Vagina (tissue), 2 donors: Measurements from ENCODE around the gene NR3C2. TPM values are rescaled to one million over a fixed set of nuclear protein-coding genes. Genes with fewer than 3 reads are reported as not detected.

Experiments
- DNase-seq, 2 donors: peaks; one replicate each; pipeline ENCODE4 v3.0.0-alpha.2; 2017; ENCODE audit errors: extremely low spot score in 2 of 2
- H3K27ac ChIP-seq: fragments of 200-600 bp; sonication (generic); one replicate; pipeline ENCODE4 v1.5.1; 2019
- H3K27me3 ChIP-seq: fragments of 200-600 bp; sonication (generic); one replicate; pipeline ENCODE4 v1.5.1; 2019
- H3K36me3 ChIP-seq, 2 donors: fragments of 200-600 bp; sonication (generic); one replicate each; pipeline ENCODE4 v1.5.1; 2017 to 2019
- H3K4me1 ChIP-seq: fragments of 200-600 bp; sonication (generic); one replicate; pipeline ENCODE4 v1.5.1; 2019
- H3K4me3 ChIP-seq, 2 donors: fragments of 200-600 bp; sonication (generic); 1 replicate in 1 of 2; 2 replicates in 1 of 2; pipeline ENCODE4 v1.5.1; 2016 to 2019
- H3K9me3 ChIP-seq: fragments of 200-600 bp; sonication (generic); one replicate; pipeline ENCODE4 v1.5.1; 2019
- POLR2A ChIP-seq, 2 donors: fragments of 450-650 bp; IDR thresholded peaks; one replicate each; pipeline ENCODE4 v1.6.1; 2017; ENCODE audit warnings: antibody characterized with exemption in 2 of 2, mild to moderate bottlenecking in 2 of 2, moderate library complexity in 2 of 2
- POLR2AphosphoS5 ChIP-seq, 2 donors: sonication (generic); formaldehyde crosslinking; IDR thresholded peaks; one replicate each; pipeline ENCODE4 v1.9.0; 2017; ENCODE audit warnings: antibody characterized with exemption in 2 of 2, mild to moderate bottlenecking in 2 of 2, low read depth in 1 of 2; ENCODE audit not compliant: insufficient read depth in 1 of 2
- intact Hi-C: fragments of 100-400 bp; cut with DNase I; formaldehyde crosslinking; loops from one replicate; pipeline ENCODE4 v1.15.1; 2023
- total RNA-seq: library from RNA; depleted of rRNA; stranded (reverse); fragments of >200 nt; gene quantifications from one replicate; pipeline ENCODE4 v1.2.3, GENCODE V29; 2016
- TF ChIP-seq, protein P1 (sequence below), 3 experiments: fragments of 450-650 bp in 2 of 3; fragments of 200-600 bp in 1 of 3; sonication (generic) in 1 of 3; IDR thresholded peaks; one replicate each; pipeline ENCODE4 v1.5.1; 2017 to 2019; ENCODE audit warnings: antibody characterized with exemption in 3 of 3, mild to moderate bottlenecking in 2 of 3, moderate library complexity in 2 of 3

NR3C2 gene
- total RNA-seq, 1 donor from 2014 or later: 9.6 TPM

DNA sequence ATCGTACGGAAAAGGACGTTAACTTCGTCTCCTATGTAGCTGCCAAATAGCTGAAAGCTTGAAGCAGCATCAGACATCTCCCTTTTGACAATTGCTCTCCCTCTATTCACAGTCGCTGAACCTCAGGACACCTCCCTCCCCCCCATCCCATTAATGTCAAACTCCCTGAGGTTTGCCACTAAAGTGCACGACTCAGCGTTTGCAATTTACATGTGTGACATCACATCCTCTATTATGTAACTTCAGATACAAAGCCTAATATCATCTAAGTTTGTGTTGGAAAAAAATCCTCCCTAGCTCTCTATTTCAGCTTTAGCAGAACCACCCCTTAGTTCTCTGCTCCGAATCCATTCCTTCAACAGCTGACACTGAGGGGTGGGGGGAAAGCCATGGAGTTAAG lies 5.5 kb upstream of the NR3C2 start:
- H3K27me3 ChIP-seq: no peaks in the 10 kb centered on the region
- TF ChIP-seq POLR2AphosphoS5 (IDR thresholded peaks at IDR 0.05; ENCODE audit: insufficient read depth in 1 of 2, low read depth in 1 of 2) (peak in 1 of 2 donors; percentile 7), POLR2A (IDR thresholded peaks at IDR 0.05) (no peak)
- no peaks in the 10 kb centered on the region for H3K9me3 ChIP-seq
- H3K27ac ChIP-seq: peak overlapping the region; percentile 17
- peak overlapping the region in 1 of 2 donors; percentile 17 for H3K4me3 ChIP-seq
- H3K36me3 ChIP-seq: no peaks in the 10 kb centered on the region
- intact Hi-C loops: no loop called here
- no peak for DNase-seq
- peaks cover 29% of the 10 kb centered on the region for H3K4me1 ChIP-seq

DNA sequence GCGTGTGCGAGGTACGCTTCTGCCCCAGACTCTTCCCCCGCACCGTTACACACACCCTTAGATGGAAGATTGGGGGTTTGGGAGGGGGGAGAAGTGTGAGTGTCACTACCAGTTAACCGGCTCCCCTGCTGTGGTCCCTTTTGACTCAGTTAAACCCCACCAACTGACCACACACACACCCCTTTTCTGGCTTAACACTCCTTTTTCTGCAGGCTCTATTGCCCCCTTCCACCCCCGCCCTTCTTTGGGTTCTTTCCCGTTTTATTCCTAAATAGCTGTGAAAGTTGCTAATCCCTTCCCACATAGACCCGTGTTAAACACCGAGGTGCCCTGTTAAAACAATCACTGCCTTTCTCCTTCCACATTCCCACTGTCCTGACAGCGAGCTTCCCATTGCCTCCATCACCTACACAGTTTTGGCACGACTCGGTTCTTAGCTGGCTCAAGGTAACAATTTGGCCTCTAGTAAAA lies 3.7 kb upstream of the NR3C2 start:
- no peak for TF ChIP-seq POLR2AphosphoS5 (IDR thresholded peaks at IDR 0.05; ENCODE audit: insufficient read depth in 1 of 2, low read depth in 1 of 2)
- TF ChIP-seq, protein P1, sequence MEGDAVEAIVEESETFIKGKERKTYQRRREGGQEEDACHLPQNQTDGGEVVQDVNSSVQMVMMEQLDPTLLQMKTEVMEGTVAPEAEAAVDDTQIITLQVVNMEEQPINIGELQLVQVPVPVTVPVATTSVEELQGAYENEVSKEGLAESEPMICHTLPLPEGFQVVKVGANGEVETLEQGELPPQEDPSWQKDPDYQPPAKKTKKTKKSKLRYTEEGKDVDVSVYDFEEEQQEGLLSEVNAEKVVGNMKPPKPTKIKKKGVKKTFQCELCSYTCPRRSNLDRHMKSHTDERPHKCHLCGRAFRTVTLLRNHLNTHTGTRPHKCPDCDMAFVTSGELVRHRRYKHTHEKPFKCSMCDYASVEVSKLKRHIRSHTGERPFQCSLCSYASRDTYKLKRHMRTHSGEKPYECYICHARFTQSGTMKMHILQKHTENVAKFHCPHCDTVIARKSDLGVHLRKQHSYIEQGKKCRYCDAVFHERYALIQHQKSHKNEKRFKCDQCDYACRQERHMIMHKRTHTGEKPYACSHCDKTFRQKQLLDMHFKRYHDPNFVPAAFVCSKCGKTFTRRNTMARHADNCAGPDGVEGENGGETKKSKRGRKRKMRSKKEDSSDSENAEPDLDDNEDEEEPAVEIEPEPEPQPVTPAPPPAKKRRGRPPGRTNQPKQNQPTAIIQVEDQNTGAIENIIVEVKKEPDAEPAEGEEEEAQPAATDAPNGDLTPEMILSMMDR (IDR thresholded peaks at IDR 0.05): no peak
- TF ChIP-seq POLR2A (IDR thresholded peaks at IDR 0.05): no peak
- Histone ChIP-seq H3K4me3 (peak overlapping the region; percentile 87 to 92), H3K27me3 (no peaks in the 10 kb centered on the region), H3K27ac (peak overlapping the region; percentile 94), H3K36me3 (no peaks in the 10 kb centered on the region), H3K9me3 (no peaks in the 10 kb centered on the region), H3K4me1 (peaks cover 35% of the 10 kb centered on the region)
- intact Hi-C loops: no loop called here
- peak in 1 of 2 donors; percentile 88 for DNase-seq

DNA sequence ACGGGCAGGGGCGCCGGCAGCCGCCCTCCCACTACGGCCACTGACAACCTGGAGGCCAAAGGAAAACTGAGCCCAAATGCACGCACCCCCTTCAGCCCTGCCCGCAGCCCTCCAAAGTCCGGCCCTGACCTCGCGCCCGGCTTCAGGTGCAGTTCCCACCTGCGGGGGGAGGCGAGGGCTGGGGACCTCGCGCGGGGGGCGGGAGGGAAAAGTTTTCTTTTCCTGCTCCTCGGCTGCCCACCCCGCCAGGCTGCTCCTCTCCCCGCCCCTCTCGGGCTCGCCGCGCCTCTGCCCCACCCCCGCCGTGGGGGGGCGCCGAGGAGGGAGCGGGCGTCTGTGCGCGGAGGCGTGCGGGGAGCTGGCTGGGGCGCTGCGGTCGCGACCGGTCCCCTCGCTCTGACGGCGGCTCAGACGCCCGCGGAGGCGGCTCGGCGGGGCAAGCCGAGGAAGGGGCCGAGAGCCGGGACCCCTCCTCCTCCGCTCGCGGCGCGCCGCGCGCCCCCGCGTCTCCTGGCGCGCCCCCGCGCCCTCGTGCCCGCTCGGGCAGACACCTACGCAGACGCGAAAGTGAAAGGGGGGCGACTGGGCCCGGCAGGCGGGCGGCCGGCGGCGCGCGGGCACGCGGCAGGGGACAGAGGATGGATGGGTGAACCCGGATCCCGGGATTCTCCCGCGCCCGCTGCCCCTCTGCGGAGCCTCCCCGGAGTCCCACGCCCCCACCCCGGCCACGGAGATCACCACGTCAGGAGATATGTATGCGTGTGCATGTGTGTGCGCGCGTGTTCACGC lies 3.1 kb upstream of the NR3C2 start:
- Histone ChIP-seq H3K36me3 (no peaks in the 10 kb centered on the region), H3K9me3 (no peaks in the 10 kb centered on the region), H3K27me3 (no peaks in the 10 kb centered on the region), H3K4me3 (peak overlapping the region; percentile 87 to 92), H3K27ac (peak overlapping the region; percentile 94), H3K4me1 (peaks cover 40% of the 10 kb centered on the region)
- TF ChIP-seq, protein P1 (IDR thresholded peaks at IDR 0.05): no peak
- TF ChIP-seq POLR2AphosphoS5 (IDR thresholded peaks at IDR 0.05; ENCODE audit: insufficient read depth in 1 of 2, low read depth in 1 of 2) (peak in 1 of 2 donors; percentile 28), POLR2A (IDR thresholded peaks at IDR 0.05) (peak in 1 of 2 donors; percentile 23)
- intact Hi-C loops: no loop called here
- DNase-seq: no peak

DNA sequence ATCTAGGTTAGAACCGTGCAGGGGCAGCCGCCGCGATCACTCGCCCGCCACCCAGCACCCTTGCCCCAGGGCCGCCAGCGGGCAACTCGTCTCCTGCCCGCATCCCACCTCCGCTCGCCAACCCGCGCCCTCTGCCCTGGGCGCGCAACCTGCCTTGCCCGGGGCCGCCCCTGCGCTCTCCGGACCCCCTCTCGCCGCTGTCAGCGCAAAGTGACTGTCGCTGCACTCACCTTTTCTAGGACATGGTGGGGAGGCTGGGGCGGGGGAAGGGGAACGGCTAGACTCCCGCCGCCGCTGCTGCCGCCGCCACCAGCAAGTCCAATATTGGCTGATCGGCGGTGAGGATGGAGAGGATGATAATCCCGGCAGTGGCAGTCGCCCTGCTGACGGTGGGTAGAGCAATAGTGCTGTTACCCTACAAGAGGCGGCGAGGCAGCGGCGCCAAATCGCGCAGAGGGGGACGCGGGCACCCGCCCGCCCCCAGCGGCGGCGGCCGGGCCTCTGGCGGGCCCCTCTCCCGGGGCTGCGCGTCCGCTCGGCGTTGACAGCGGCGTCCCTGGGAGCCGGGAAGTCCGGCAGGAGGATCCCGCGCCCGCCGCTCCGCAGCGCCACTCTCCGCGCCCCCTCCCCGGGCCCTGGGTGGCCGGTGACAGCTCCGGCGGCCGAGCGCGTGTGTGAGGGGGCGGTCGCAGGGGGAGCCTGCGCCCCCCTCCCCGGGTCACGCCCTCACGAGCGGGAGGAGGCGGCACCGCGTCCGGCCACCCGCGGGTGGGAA lies 2.3 kb upstream of the NR3C2 start:
- intact Hi-C loops: no loop called here
- Histone ChIP-seq H3K4me1 (peaks cover 47% of the 10 kb centered on the region), H3K4me3 (peak overlapping the region; percentile 87 to 92), H3K9me3 (no peaks in the 10 kb centered on the region), H3K36me3 (no peaks in the 10 kb centered on the region), H3K27me3 (no peaks in the 10 kb centered on the region), H3K27ac (peak overlapping the region; percentile 94)
- DNase-seq: no peak
- TF ChIP-seq POLR2AphosphoS5 (IDR thresholded peaks at IDR 0.05; ENCODE audit: insufficient read depth in 1 of 2, low read depth in 1 of 2) (no peak), POLR2A (IDR thresholded peaks at IDR 0.05) (no peak)
- TF ChIP-seq, protein P1 (IDR thresholded peaks at IDR 0.05): no peak

DNA sequence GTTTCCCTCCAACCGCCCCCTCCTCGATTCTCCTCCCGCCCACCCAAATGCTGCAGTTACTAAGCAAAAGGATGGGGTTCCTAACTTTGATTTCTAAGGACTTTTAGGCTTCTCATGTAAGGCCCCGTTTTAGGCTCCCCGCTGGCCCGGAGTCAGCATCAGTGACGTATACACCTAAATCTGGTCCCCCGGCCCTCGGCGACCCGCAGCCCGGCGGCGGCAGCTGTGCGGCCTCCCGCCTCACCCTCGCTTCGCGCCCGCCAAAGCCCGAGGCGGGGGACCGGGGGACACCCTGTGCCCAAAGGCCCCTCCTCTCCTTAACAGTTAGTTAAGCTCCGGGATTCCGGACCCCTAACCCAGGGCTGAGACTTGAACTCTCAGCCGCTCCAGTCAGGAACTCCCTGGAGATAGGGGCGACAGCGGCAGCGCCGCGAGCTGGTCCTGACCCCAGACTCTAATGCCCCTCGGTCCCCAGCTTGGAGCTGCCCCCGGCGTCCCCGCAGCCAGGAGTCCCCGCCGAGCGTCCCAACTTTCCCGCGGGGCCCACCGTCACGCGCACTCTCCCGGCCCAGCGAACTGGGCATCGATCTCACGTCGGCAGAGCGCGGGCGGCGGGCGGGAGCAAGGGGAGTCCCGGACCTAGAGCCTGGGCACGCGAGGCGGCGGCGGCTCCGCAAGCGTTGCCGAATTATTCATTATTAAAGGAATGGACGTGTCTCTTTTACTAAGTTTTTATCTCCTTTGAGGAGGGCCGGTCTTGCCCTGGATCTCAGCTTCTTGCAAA lies 1.5 kb upstream of the NR3C2 start:
- no peak for DNase-seq
- no peaks in the 10 kb centered on the region for H3K36me3 ChIP-seq
- no peaks in the 10 kb centered on the region for H3K9me3 ChIP-seq
- TF ChIP-seq POLR2A (IDR thresholded peaks at IDR 0.05): no peak
- TF ChIP-seq, protein P1 (IDR thresholded peaks at IDR 0.05): no peak
- TF ChIP-seq POLR2AphosphoS5 (IDR thresholded peaks at IDR 0.05; ENCODE audit: insufficient read depth in 1 of 2, low read depth in 1 of 2): peak in 1 of 2 donors; percentile 47
- H3K4me3 ChIP-seq: peak overlapping the region; percentile 87 to 92
- H3K27me3 ChIP-seq: no peaks in the 10 kb centered on the region
- peaks cover 49% of the 10 kb centered on the region for H3K4me1 ChIP-seq
- peak overlapping the region; percentile 94 for H3K27ac ChIP-seq
- intact Hi-C loops: no loop called here
